NT2/D1 (cell line): ENCODE measurements around the gene FKBP14.

Source experiments
- SUZ12 ChIP-seq: IDR thresholded peaks from 2 replicates; pipeline ENCODE4 v1.6.1; 2011; ENCODE audit not compliant: insufficient read length, insufficient read depth; ENCODE audit errors: extremely low read depth
- YY1 ChIP-seq: IDR thresholded peaks from 2 replicates; pipeline ENCODE4 v1.6.1; 2011; ENCODE audit not compliant: insufficient read length, insufficient read depth

DNA sequence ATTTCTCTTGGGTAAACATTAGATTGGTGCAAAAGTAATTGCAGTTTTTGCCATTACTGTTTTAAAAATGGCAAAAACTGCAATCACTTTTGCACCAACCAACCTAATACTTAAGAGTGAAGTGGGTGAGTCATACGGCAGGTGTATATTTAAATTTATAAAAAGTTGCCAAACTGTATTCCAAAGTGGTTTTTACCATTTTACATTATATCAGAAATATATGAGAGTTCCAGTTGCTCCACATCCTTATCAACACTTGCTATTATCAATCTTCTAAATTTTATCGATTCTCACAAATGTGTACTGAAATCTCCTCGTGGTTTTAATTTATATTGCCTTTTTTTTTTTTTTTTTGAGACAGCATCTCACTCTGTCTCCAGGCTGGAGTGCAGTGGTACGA, 33.4 kb downstream of the FKBP14 start:
- no peak for TF ChIP-seq SUZ12
- no peak for TF ChIP-seq YY1
